ENCODE data around the gene OR6M1.

GRCh38 chr11:123800036-123800435 lies 6.1 kb downstream of the OR6M1 start:
- TF ChIP-seq CTCF (conservative IDR thresholded peaks at IDR 0.05) (no peak), EZH2 (IDR thresholded peaks at IDR 0.05; ENCODE audit: low read depth) (no peak)
